Right lobe of liver (tissue), 6 donors: Measurements from ENCODE around the gene COA1. TPM values are rescaled to one million over a fixed set of nuclear protein-coding genes. Genes with fewer than 3 reads are reported as not detected.
"Not testable (repeated sequence)": the region's sequence is repeated elsewhere in the genome, so short reads cannot be mapped to it uniquely, and the experiment has no call there.

Experiments
- ATAC-seq, 4 donors: fragments of 200-7000 bp; cut with Tn5 transposase; one replicate each; pipeline ENCODE4 v1.9.1; 2020; ENCODE audit warnings: mild to moderate bottlenecking in 4 of 4, moderate library complexity in 4 of 4
- DNase-seq, 3 donors: peaks; one replicate each; pipeline ENCODE4 v3.0.0-alpha.2; 2020
- H3K27ac ChIP-seq, 3 donors: fragments of 200-600 bp; one replicate each; pipeline ENCODE4 v1.8.0; 2022
- H3K27me3 ChIP-seq, 2 donors: fragments of 200-600 bp; one replicate each; pipeline ENCODE4 v1.8.0; 2022
- H3K36me3 ChIP-seq, 4 donors: fragments of 200-600 bp; sonication (generic) in 1 of 4; one replicate each; pipeline versions ENCODE4 v1.5.1 to v1.8.0; 2017 to 2022; ENCODE audit warnings: control low read depth in 1 of 4
- H3K4me1 ChIP-seq, 4 donors: fragments of 200-600 bp; sonication (generic) in 1 of 4; one replicate each; pipeline versions ENCODE4 v1.5.1 to v1.8.0; 2017 to 2022; ENCODE audit warnings: control low read depth in 1 of 4
- H3K4me3 ChIP-seq, 3 donors: fragments of 200-600 bp; one replicate each; pipeline ENCODE4 v1.8.0; 2022
- H3K9me3 ChIP-seq, 4 donors: fragments of 200-600 bp; sonication (generic) in 1 of 4; one replicate each; pipeline versions ENCODE4 v1.5.1 to v1.8.0; 2017 to 2022; ENCODE audit warnings: control low read depth in 1 of 4
- POLR2A ChIP-seq: fragments of 450-650 bp; IDR thresholded peaks from one replicate; pipeline ENCODE4 v1.6.1; 2017; ENCODE audit warnings: antibody characterized with exemption, mild to moderate bottlenecking
- WGBS: methylation state at CpG from one replicate; pipeline ENCODE4 v1.1.6; 2018; ENCODE audit warnings: low coverage, low lambda C conversion rate; ENCODE audit not compliant: insufficient coverage; ENCODE audit errors: missing lambda C conversion rate; 5-methylcytosine and 5-hydroxymethylcytosine counted together
- intact Hi-C, 2 donors: fragments of 100-400 bp; cut with DNase I; formaldehyde crosslinking; loops; one replicate each; pipeline versions ENCODE4 v1.11.2 to v1.14.1; 2022
- total RNA-seq, 6 experiments: library from RNA; depleted of rRNA in 2 of 6; stranded (reverse); fragments of >200 nt in 2 of 6; fragmentation: NEBNext Ultra II Directional in 3 of 6; extraction: Animal tissue kit (Norgen Biotek cat#: 25700) in 3 of 6; gene quantifications; one replicate each; pipeline versions ENCODE4 v1.1.0 to v1.2.4, GENCODE V29; 2016 to 2023
- TF ChIP-seq, protein P1 (sequence below), 4 donors: fragments of 200-600 bp in 3 of 4; fragments of 450-650 bp in 1 of 4; IDR thresholded peaks; one replicate each; pipeline versions ENCODE4 v1.5.1 to v1.8.0; 2016 to 2022; ENCODE audit warnings: antibody characterized with exemption in 4 of 4, mild to moderate bottlenecking in 2 of 4
- donor health status: DM: no; HTN: yes; CAD: no.
- donor health status: DM: no; HTN: no; CAD: no.
- donor health status: DM: no; HTN: no; CAD: no.
- donor health status: DM: no; HTN: yes; CAD: no.
- donor health status: DM: no; HTN: yes; CAD: no.

Gene COA1
- total RNA-seq, 6 experiments from 2014 or later = 15.8 to 35.6 (median 19.9) TPM

DNA sequence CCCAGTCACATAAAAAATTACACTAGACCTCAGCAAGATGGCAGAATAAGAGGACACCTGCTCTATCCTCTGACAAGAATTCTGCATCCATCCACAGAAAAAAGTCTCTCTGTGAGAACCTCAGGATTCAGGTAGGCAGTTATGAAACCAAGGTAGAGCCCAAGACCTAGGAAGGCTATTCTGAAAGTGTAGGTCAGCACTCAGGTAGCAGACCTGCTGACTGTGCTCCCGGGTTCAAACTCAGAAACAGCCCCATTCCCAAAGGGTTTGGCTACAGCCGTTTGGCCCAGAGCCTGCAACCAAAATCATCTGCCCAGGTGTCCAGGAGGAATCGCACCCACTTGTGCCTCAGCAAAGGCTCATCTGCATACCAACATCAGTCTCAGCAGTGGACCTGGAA, 37.7 kb downstream of the COA1 start:
- ATAC-seq (no peak), DNase-seq (no peak)
- Histone ChIP-seq H3K36me3 (no peaks in the 10 kb centered on the region), H3K4me3 (no peak overlapping the region), H3K27ac (no peak overlapping the region), H3K9me3 (no peaks in the 10 kb centered on the region), H3K4me1 (peaks cover 0 to 19% (median 3%) of the 10 kb centered on the region in 4 donors), H3K27me3 (no peaks in the 10 kb centered on the region)
- WGBS = no CpG with 5 or more reads among the region's 3 CpGs
- no peak for TF ChIP-seq POLR2A
- TF ChIP-seq, protein P1, sequence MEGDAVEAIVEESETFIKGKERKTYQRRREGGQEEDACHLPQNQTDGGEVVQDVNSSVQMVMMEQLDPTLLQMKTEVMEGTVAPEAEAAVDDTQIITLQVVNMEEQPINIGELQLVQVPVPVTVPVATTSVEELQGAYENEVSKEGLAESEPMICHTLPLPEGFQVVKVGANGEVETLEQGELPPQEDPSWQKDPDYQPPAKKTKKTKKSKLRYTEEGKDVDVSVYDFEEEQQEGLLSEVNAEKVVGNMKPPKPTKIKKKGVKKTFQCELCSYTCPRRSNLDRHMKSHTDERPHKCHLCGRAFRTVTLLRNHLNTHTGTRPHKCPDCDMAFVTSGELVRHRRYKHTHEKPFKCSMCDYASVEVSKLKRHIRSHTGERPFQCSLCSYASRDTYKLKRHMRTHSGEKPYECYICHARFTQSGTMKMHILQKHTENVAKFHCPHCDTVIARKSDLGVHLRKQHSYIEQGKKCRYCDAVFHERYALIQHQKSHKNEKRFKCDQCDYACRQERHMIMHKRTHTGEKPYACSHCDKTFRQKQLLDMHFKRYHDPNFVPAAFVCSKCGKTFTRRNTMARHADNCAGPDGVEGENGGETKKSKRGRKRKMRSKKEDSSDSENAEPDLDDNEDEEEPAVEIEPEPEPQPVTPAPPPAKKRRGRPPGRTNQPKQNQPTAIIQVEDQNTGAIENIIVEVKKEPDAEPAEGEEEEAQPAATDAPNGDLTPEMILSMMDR (IDR thresholded peaks at IDR 0.05) = no peak
- intact Hi-C loops = no loop called here

- no peak overlapping the region for H3K27ac ChIP-seq
- peaks cover 0 to 17% (median 3%) of the 10 kb centered on the region in 4 donors for H3K4me1 ChIP-seq
- no peak for TF ChIP-seq POLR2A
- TF ChIP-seq, protein P1 (IDR thresholded peaks at IDR 0.05) = no peak
- no peak overlapping the region for H3K4me3 ChIP-seq
- intact Hi-C loops = no loop called here
- H3K27me3 ChIP-seq = no peaks in the 10 kb centered on the region
- H3K36me3 ChIP-seq = no peaks in the 10 kb centered on the region
- no peaks in the 10 kb centered on the region for H3K9me3 ChIP-seq
- 94% methylated on average over 1 of the region's 1 CpG for WGBS
- DNase-seq (no peak), ATAC-seq (no peak)
These were observed 40.2 kb downstream of the COA1 start for GRCh38 chr7:43689115-43689514.

DNA sequence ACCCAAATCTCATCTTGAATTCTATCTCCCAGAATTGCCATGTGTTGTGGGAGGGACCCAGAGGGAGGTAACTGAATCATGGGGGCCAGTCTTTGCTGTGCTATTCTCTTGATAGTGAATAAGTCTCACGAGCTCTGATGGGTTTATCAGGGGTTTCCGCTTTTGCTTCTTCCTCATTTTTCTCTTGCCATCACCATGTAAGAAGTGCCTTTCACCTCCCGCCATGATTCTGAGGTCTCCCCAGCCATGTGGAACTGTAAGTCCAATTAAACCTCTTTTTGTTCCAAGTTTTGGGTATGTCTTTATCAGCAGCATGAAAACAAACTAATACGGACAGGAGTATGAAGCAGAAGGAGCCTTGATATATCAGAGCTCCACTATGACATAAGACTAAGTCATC, 41.5 kb downstream of the COA1 start:
- intact Hi-C loops, H3K9me3 ChIP-seq, H3K4me3 ChIP-seq, H3K4me1 ChIP-seq, H3K27me3 ChIP-seq, H3K36me3 ChIP-seq, ATAC-seq, H3K27ac ChIP-seq, DNase-seq: not testable (repeated sequence)
- WGBS = 79% methylated on average over 4 of the region's 4 CpGs

GRCh38 chr7:43686991-43687390, 42.3 kb downstream of the COA1 start:
- DNase-seq (no peak), ATAC-seq (no peak)
- Histone ChIP-seq H3K4me3 (no peak overlapping the region), H3K4me1 (no peaks in the 10 kb centered on the region), H3K36me3 (no peaks in the 10 kb centered on the region), H3K27me3 (no peaks in the 10 kb centered on the region), H3K9me3 (no peaks in the 10 kb centered on the region), H3K27ac (no peak overlapping the region)
- 83% methylated on average over 2 of the region's 2 CpGs for WGBS
- intact Hi-C loops = no loop called here
- TF ChIP-seq, protein P1 (IDR thresholded peaks at IDR 0.05) = no peak
- no peak for TF ChIP-seq POLR2A

DNA sequence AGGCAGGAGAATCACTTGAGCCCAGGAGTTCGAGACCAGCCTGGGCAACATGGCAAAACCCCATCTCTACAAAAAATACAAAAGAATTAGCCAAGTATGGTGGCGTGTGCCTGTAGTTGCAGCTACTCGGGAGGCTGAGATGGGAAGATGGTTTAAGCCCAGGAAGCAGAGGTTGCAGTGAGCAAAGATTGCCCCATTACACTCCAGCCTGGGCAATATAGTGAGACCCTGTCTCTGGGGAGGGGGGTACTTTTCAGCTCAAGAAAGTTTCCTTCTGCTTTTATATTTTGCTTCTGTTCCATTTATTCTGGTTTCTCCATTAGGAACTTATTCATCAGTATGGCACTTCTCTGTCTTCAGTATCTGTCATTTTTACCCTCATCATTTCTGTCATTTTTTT, 48.6 kb downstream of the COA1 start:
- H3K4me3 ChIP-seq = no peak overlapping the region
- ATAC-seq (no peak), DNase-seq (no peak)
- intact Hi-C loops = no loop called here
- no peaks in the 10 kb centered on the region for H3K36me3 ChIP-seq
- H3K27me3 ChIP-seq = no peaks in the 10 kb centered on the region
- H3K27ac ChIP-seq = no peak overlapping the region
- WGBS = 83% methylated on average over 2 of the region's 3 CpGs
- no peak for TF ChIP-seq POLR2A
- TF ChIP-seq, protein P1 (IDR thresholded peaks at IDR 0.05) = no peak
- H3K4me1 ChIP-seq = no peaks in the 10 kb centered on the region
- H3K9me3 ChIP-seq = no peaks in the 10 kb centered on the region
